GM19351 (cell line): Measurements from ENCODE around the gene HNRNPC.
A peak's percentile ranks its signal among the peaks of the same experiment; 100 is the strongest.
"Not testable (repeated sequence)": the region's sequence is repeated elsewhere in the genome, so short reads cannot be mapped to it uniquely, and the experiment has no call there.

Experiments
- ATAC-seq: cut with Tn5 transposase; IDR thresholded peaks from one replicate; pipeline ENCODE4 v1.9.1; 2021; ENCODE audit warnings: mild to moderate bottlenecking, moderate library complexity; ENCODE audit not compliant: unreplicated experiment

Gene HNRNPC

GRCh38 chr14:21272661-21273060, 3.4 kb upstream of the HNRNPC start:
- not testable (repeated sequence) for ATAC-seq

GRCh38 chr14:21268617-21269251, 508 bp downstream of the HNRNPC start:
- ATAC-seq = no peak

- no peak for ATAC-seq
Measured at GRCh38 chr14:21267886-21268616, 1.2 kb downstream of the HNRNPC start.

GRCh38 chr14:21267431-21267845, 1.8 kb downstream of the HNRNPC start:
- no peak for ATAC-seq

GRCh38 chr14:21264025-21264801, 5.0 kb downstream of the HNRNPC start:
- ATAC-seq = peak; percentile 81

GRCh38 chr14:21263284-21264024, 5.8 kb downstream of the HNRNPC start:
- no peak for ATAC-seq

GRCh38 chr14:21262410-21262809, 6.8 kb downstream of the HNRNPC start:
- no peak for ATAC-seq

GRCh38 chr14:21261824-21262223, 7.4 kb downstream of the HNRNPC start:
- ATAC-seq = no peak

- ATAC-seq = no peak
Measured at GRCh38 chr14:21258889-21259787, 10.1 kb downstream of the HNRNPC start.

- no peak for ATAC-seq
Measured at GRCh38 chr14:21258005-21258888, 11.0 kb downstream of the HNRNPC start.

- ATAC-seq = no peak
Measured at GRCh38 chr14:21257394-21257909, 11.8 kb downstream of the HNRNPC start.

- no peak for ATAC-seq
Measured at GRCh38 chr14:21256539-21257393, 12.5 kb downstream of the HNRNPC start.

- not testable (repeated sequence) for ATAC-seq
Measured at GRCh38 chr14:21256102-21256447, 13.2 kb downstream of the HNRNPC start.

GRCh38 chr14:21255385-21256101, 13.7 kb downstream of the HNRNPC start:
- ATAC-seq = no peak

- ATAC-seq = no peak
Measured at GRCh38 chr14:21252149-21252548, 17.1 kb downstream of the HNRNPC start.

- no peak for ATAC-seq
Measured at GRCh38 chr14:21251215-21251614, 18.0 kb downstream of the HNRNPC start.

GRCh38 chr14:21248739-21249411, 20.4 kb downstream of the HNRNPC start:
- no peak for ATAC-seq
